Trophoblast cell (in vitro differentiated cells and primary cell): ENCODE data around the gene WDFY3.

Source experiments
- DNase-seq, 2 donors: peaks; one replicate each; pipeline ENCODE4 v3.0.0-alpha.2; 2016
- H2AFZ ChIP-seq: 2 replicates; pipeline ENCODE4 v1.6.1; 2013; ENCODE audit warnings: low read length, moderate library complexity, mild to moderate bottlenecking; ENCODE audit not compliant: insufficient read depth, poor library complexity
- H2AK5ac ChIP-seq: 2 replicates; pipeline ENCODE4 v1.6.1; 2013; ENCODE audit warnings: mild to moderate bottlenecking, low read length
- H2BK120ac ChIP-seq: 2 replicates; pipeline ENCODE4 v1.6.1; 2013; ENCODE audit warnings: low read length, mild to moderate bottlenecking, moderate library complexity; ENCODE audit not compliant: insufficient read depth, poor library complexity
- H2BK12ac ChIP-seq: 2 replicates; pipeline ENCODE4 v1.6.1; 2013; ENCODE audit warnings: mild to moderate bottlenecking, low read length, moderate library complexity
- H2BK5ac ChIP-seq: 2 replicates; pipeline ENCODE4 v1.6.1; 2013; ENCODE audit warnings: low read length, low read depth, moderate library complexity, mild to moderate bottlenecking; ENCODE audit not compliant: poor library complexity
- H3K14ac ChIP-seq: 2 replicates; pipeline ENCODE4 v1.6.1; 2013; ENCODE audit warnings: mild to moderate bottlenecking, low read length
- H3K18ac ChIP-seq: 2 replicates; pipeline ENCODE4 v1.6.1; 2013; ENCODE audit warnings: mild to moderate bottlenecking, low read length
- H3K23ac ChIP-seq: 2 replicates; pipeline ENCODE4 v1.6.1; 2013; ENCODE audit warnings: low read length
- H3K27ac ChIP-seq: 2 replicates; pipeline ENCODE4 v1.5.1; 2013; ENCODE audit warnings: low read depth, mild to moderate bottlenecking, inconsistent platforms, low read length, moderate library complexity
- H3K27me3 ChIP-seq: 2 replicates; pipeline ENCODE4 v1.6.1; 2013; ENCODE audit warnings: inconsistent platforms, mild to moderate bottlenecking, low read length, moderate library complexity; ENCODE audit not compliant: insufficient read depth
- H3K36me3 ChIP-seq, 2 experiments: 1 replicate in 1 of 2; 2 replicates in 1 of 2; pipeline ENCODE4 v1.6.1; 2013; ENCODE audit warnings: low read length in 2 of 2, mild to moderate bottlenecking in 2 of 2, moderate library complexity in 1 of 2; ENCODE audit not compliant: insufficient read depth in 2 of 2, control insufficient read depth in 1 of 2
- H3K4ac ChIP-seq: 2 replicates; pipeline ENCODE4 v1.6.1; 2013; ENCODE audit warnings: low read depth, mild to moderate bottlenecking, low read length, moderate library complexity
- H3K4me1 ChIP-seq, 2 experiments: 1 replicate in 1 of 2; 2 replicates in 1 of 2; pipeline ENCODE4 v1.6.1; 2013; ENCODE audit warnings: low read length in 2 of 2, mild to moderate bottlenecking in 2 of 2, moderate library complexity in 1 of 2; ENCODE audit not compliant: insufficient read depth in 2 of 2, control insufficient read depth in 1 of 2
- H3K4me2 ChIP-seq: 2 replicates; pipeline ENCODE4 v1.6.1; 2013; ENCODE audit warnings: inconsistent platforms, mild to moderate bottlenecking, low read length, moderate library complexity
- H3K4me3 ChIP-seq: 2 replicates; pipeline ENCODE4 v1.5.1; 2013; ENCODE audit warnings: mild to moderate bottlenecking, low read depth, low read length, inconsistent platforms
- H3K79me1 ChIP-seq: one replicate; pipeline ENCODE4 v1.6.1; 2013; ENCODE audit warnings: low read length
- H3K79me2 ChIP-seq: 2 replicates; pipeline ENCODE4 v1.6.1; 2013; ENCODE audit warnings: low read length, mild to moderate bottlenecking; ENCODE audit not compliant: control insufficient read depth, insufficient read depth, poor library complexity
- H3K9ac ChIP-seq: 2 replicates; pipeline ENCODE4 v1.6.1; 2013; ENCODE audit warnings: mild to moderate bottlenecking, low read length
- H3K9me3 ChIP-seq: 2 replicates; pipeline ENCODE4 v1.6.1; 2013; ENCODE audit warnings: low read depth, mild to moderate bottlenecking, control low read depth, inconsistent platforms, low read length; ENCODE audit not compliant: insufficient read depth
- H4K12ac ChIP-seq: 2 replicates; pipeline ENCODE4 v1.6.1; 2013; ENCODE audit warnings: low read depth, mild to moderate bottlenecking, low read length, moderate library complexity
- H4K8ac ChIP-seq: 2 replicates; pipeline ENCODE4 v1.6.1; 2013; ENCODE audit warnings: low read depth, mild to moderate bottlenecking, low read length, moderate library complexity
- H4K91ac ChIP-seq: one replicate; pipeline ENCODE4 v1.6.1; 2013; ENCODE audit warnings: low read depth, mild to moderate bottlenecking, low read length, moderate library complexity
- WGBS: extraction: QIAGEN DNeasy Blood & Tissue Kit; methylation state at CpG from one replicate; pipeline ENCODE4 v1.1.7; 2013; ENCODE audit warnings: missing lambda C conversion rate; ENCODE audit not compliant: insufficient read length, insufficient coverage; ENCODE audit errors: extremely low coverage; 5-methylcytosine and 5-hydroxymethylcytosine counted together

Gene WDFY3

GRCh38 chr4:84905646-84906045, 60.8 kb downstream of the WDFY3 start:
- Histone ChIP-seq H2BK120ac (no peak overlapping the region), H3K36me3 (peaks cover 5% of the 10 kb centered on the region in 2 experiments), H3K79me2 (no peaks in the 10 kb centered on the region), H2AFZ (no peak overlapping the region), H3K4me1 (peaks cover 0 to 3% of the 10 kb centered on the region in 2 experiments), H3K79me1 (no peaks in the 10 kb centered on the region), H3K4me2 (no peak overlapping the region), H3K14ac (no peak overlapping the region), H3K9me3 (no peaks in the 10 kb centered on the region), H3K18ac (no peak overlapping the region), H4K8ac (no peak overlapping the region), H3K27ac (no peak overlapping the region), H4K91ac (no peak overlapping the region), H3K4ac (no peak overlapping the region), H2BK12ac (no peak overlapping the region), H3K4me3 (no peak overlapping the region), H2AK5ac (no peak overlapping the region), H3K27me3 (no peaks in the 10 kb centered on the region), H3K9ac (no peak overlapping the region), H2BK5ac (no peak overlapping the region), H3K23ac (no peak overlapping the region), H4K12ac (no peak overlapping the region)
- no CpG with 5 or more reads among the region's 2 CpGs for whole genome bisulfite sequencing
- DNase-seq = no peak

- no peak overlapping the region for H2BK120ac ChIP-seq
- no peak overlapping the region for H2AFZ ChIP-seq
- H4K12ac ChIP-seq = no peak overlapping the region
- H3K4me3 ChIP-seq = no peak overlapping the region
- no peak overlapping the region for H3K9ac ChIP-seq
- H3K79me2 ChIP-seq = no peaks in the 10 kb centered on the region
- DNase-seq = no peak
- no peak overlapping the region for H2BK12ac ChIP-seq
- H3K4ac ChIP-seq = no peak overlapping the region
- H4K91ac ChIP-seq = no peak overlapping the region
- WGBS = no CpG with 5 or more reads among the region's 3 CpGs
- H2AK5ac ChIP-seq = no peak overlapping the region
- no peak overlapping the region for H3K27ac ChIP-seq
- H3K18ac ChIP-seq = no peak overlapping the region
- no peak overlapping the region for H3K14ac ChIP-seq
- no peaks in the 10 kb centered on the region for H3K27me3 ChIP-seq
- H4K8ac ChIP-seq = no peak overlapping the region
- no peaks in the 10 kb centered on the region for H3K79me1 ChIP-seq
- H2BK5ac ChIP-seq = no peak overlapping the region
- no peak overlapping the region for H3K23ac ChIP-seq
- peaks cover 4 to 5% of the 10 kb centered on the region in 2 experiments for H3K36me3 ChIP-seq
- no peak overlapping the region for H3K4me2 ChIP-seq
- H3K4me1 ChIP-seq = peaks cover 0 to 3% of the 10 kb centered on the region in 2 experiments
- no peaks in the 10 kb centered on the region for H3K9me3 ChIP-seq
Observed at GRCh38 chr4:84901740-84902281, 64.7 kb downstream of the WDFY3 start.

DNA sequence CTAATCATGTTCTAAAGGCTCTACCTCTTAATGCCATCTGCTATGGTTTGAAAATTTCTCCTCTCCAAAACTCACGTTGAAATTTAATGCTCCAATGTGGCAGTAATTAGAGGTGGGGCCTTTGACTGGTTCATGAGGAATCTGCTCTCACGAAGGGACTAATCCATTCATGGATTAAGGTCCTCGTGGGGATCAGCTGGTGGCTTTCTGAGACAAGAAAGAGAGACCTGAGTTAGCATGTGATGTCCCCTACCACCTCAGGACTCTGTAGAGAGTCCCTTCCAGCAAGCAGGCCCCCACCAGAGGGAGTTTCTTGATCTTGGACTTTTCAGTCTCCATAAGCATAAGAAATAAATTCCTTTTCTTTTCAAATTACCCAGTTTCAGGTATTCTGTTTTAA, 65.3 kb downstream of the WDFY3 start:
- no peak overlapping the region for H3K14ac ChIP-seq
- H4K12ac ChIP-seq = no peak overlapping the region
- no peak overlapping the region for H2BK120ac ChIP-seq
- H3K27me3 ChIP-seq = no peaks in the 10 kb centered on the region
- H3K18ac ChIP-seq = no peak overlapping the region
- H2BK5ac ChIP-seq = no peak overlapping the region
- no peaks in the 10 kb centered on the region for H3K79me2 ChIP-seq
- WGBS = no CpG with 5 or more reads among the region's 3 CpGs
- no peak overlapping the region for H3K23ac ChIP-seq
- H3K27ac ChIP-seq = no peak overlapping the region
- H3K4me1 ChIP-seq = peaks cover 0 to 3% of the 10 kb centered on the region in 2 experiments
- H3K36me3 ChIP-seq = peaks cover 4 to 5% of the 10 kb centered on the region in 2 experiments
- no peak overlapping the region for H2AK5ac ChIP-seq
- H4K8ac ChIP-seq = no peak overlapping the region
- H3K4me3 ChIP-seq = no peak overlapping the region
- no peak overlapping the region for H2AFZ ChIP-seq
- no peak overlapping the region for H3K4me2 ChIP-seq
- H3K9ac ChIP-seq = no peak overlapping the region
- H4K91ac ChIP-seq = no peak overlapping the region
- H3K79me1 ChIP-seq = no peaks in the 10 kb centered on the region
- DNase-seq = no peak
- no peaks in the 10 kb centered on the region for H3K9me3 ChIP-seq
- no peak overlapping the region for H3K4ac ChIP-seq
- H2BK12ac ChIP-seq = no peak overlapping the region

- Histone ChIP-seq H3K4ac (no peak overlapping the region), H4K91ac (no peak overlapping the region), H3K4me1 (peaks cover 0 to 3% of the 10 kb centered on the region in 2 experiments), H3K79me1 (no peaks in the 10 kb centered on the region), H2AFZ (no peak overlapping the region), H2AK5ac (no peak overlapping the region), H3K9ac (no peak overlapping the region), H3K9me3 (no peaks in the 10 kb centered on the region), H2BK12ac (no peak overlapping the region), H3K79me2 (peaks cover under 1% of the 10 kb centered on the region), H3K27ac (no peak overlapping the region), H3K23ac (no peak overlapping the region), H3K27me3 (no peaks in the 10 kb centered on the region), H4K8ac (no peak overlapping the region), H4K12ac (no peak overlapping the region), H3K18ac (no peak overlapping the region), H3K14ac (no peak overlapping the region), H3K4me2 (no peak overlapping the region), H3K36me3 (peaks cover 4 to 5% of the 10 kb centered on the region in 2 experiments), H2BK120ac (no peak overlapping the region), H3K4me3 (no peak overlapping the region), H2BK5ac (no peak overlapping the region)
- DNase-seq = no peak
- no CpG with 5 or more reads among the region's 3 CpGs for WGBS
Observed at GRCh38 chr4:84899616-84900015, 66.9 kb downstream of the WDFY3 start.
